ENCODE measurements around the gene PRDM15.

DNA sequence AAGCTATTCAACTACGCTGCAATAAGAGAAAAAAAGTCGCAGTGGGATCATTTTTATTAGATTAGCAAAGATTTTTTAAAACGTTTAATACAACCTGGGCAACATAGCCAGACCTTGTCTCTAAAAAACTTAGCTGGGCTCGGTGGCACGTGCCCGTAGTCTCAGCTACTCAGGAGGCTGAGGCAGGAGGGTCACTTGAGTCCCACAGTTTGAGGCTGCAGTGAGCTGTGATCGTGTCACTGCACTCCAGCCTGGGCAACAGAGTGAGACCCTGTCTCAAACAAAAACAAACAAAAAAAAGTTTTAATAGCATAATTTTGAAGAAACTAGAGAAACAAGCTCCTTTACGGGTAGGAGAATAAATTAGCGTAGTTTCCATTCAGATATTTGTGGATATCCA is 1.0 kb upstream of the PRDM15 start:
- TF ChIP-seq, protein P1, sequence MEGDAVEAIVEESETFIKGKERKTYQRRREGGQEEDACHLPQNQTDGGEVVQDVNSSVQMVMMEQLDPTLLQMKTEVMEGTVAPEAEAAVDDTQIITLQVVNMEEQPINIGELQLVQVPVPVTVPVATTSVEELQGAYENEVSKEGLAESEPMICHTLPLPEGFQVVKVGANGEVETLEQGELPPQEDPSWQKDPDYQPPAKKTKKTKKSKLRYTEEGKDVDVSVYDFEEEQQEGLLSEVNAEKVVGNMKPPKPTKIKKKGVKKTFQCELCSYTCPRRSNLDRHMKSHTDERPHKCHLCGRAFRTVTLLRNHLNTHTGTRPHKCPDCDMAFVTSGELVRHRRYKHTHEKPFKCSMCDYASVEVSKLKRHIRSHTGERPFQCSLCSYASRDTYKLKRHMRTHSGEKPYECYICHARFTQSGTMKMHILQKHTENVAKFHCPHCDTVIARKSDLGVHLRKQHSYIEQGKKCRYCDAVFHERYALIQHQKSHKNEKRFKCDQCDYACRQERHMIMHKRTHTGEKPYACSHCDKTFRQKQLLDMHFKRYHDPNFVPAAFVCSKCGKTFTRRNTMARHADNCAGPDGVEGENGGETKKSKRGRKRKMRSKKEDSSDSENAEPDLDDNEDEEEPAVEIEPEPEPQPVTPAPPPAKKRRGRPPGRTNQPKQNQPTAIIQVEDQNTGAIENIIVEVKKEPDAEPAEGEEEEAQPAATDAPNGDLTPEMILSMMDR (IDR thresholded peaks at IDR 0.05) = no peak
- TF ChIP-seq POLR2A (IDR thresholded peaks at IDR 0.05) = no peak
- no peak for TF ChIP-seq POLR2AphosphoS5 (IDR thresholded peaks at IDR 0.05)
- no peak for TF ChIP-seq EP300 (IDR thresholded peaks at IDR 0.05)

Measured in stomach (tissue), 4 donors.